Stimulated activated CD8-positive, alpha-beta memory T cell treated with anti-CD3 and anti-CD28 coated beads, Interleukin-4, amount 100 ng/mL, for 48 hours (primary cell): ENCODE results near the gene SLC13A5.
"Not testable (repeated sequence)": the region's sequence is repeated elsewhere in the genome, so short reads cannot be mapped to it uniquely, and the experiment has no call there.

ENCODE experiments used
- DNase-seq: peaks from one replicate; pipeline ENCODE4 v3.0.0-alpha.2; 2020

The SLC13A5 gene

DNA sequence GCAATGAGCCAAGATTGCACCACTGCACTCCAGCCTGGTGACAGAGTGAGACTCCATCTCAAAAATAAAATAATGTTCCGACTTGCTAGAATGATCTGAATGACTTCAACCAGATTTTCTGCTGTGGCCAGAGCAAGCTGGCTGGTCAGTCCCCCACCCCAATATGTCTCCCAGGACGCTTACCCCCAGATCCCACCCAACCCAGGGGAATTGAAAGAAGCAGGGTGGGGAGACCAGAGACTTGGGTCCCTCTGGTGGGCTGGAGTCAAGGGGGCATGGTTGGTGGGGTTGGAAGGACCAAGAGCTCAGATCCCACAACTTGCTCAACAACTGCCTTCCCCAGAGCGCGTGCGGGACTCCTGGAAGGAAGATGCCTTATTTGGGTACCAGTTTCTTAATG, 54.8 kb downstream of the SLC13A5 start:
- not testable (repeated sequence) for DNase-seq

- no peak for DNase-seq
Measured at GRCh38 chr17:6657633-6658287, 55.4 kb downstream of the SLC13A5 start.

GRCh38 chr17:6656797-6657632, 56.2 kb downstream of the SLC13A5 start:
- peak; percentile 57 for DNase-seq

DNA sequence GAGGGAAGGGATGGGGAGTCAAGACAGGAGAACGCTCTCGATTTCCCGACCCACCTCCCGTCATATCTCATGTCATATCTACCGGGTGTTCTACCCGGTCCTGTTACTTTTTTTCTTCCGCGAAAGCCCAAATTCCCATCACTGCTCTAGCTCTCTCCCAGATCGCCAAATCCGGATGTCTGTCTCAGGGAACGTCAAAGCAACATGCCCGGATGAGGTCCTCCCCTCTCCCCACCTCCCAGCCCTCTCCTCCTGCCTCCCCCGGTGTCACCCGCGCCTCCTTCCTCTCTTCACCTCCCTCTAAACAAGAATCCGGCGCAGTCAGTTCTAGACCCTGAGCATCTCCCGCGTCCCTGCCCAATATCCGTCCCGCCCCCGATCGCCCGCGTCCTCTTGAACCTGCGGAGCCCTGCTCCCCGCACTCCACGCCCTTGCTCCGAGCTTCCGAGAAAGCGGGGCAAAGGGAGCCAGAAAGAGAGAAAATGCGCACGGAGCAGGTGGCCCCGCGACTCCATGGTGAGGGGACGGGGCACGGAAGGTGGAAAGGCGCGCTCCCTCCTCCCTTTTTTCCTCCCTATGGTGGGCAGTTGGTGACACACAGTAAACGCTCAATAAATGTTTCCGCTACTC, 57.3 kb downstream of the SLC13A5 start:
- DNase-seq = not testable (repeated sequence)

GRCh38 chr17:6654841-6655731, 58.1 kb downstream of the SLC13A5 start:
- DNase-seq = no peak

DNA sequence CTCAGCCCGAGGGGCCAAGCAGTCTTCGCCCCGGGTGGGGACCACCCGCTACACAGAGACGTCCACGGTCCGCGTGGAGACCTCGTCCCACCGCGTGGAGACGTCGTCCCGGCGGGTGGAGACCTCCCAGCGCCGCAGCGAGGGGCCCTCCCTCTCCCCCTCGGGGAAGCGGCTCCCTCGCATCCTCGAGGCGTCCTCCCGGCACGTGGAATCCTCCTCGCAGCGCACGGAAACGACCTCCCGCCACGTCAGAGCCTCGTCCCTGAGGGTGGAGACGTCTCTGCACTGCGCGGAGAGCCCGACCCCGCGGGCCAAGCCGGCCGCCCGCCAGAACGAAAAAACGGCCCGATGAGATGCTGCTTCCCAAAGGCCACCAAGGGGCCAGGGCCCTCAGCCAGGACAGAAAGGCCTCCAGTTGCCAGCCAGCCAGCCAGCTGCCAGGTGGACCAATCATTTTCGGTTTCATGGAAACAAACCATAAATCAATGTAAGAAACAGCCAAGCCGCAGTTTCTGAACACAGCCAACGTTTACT, 61.2 kb downstream of the SLC13A5 start:
- peak; percentile 55 for DNase-seq

DNA sequence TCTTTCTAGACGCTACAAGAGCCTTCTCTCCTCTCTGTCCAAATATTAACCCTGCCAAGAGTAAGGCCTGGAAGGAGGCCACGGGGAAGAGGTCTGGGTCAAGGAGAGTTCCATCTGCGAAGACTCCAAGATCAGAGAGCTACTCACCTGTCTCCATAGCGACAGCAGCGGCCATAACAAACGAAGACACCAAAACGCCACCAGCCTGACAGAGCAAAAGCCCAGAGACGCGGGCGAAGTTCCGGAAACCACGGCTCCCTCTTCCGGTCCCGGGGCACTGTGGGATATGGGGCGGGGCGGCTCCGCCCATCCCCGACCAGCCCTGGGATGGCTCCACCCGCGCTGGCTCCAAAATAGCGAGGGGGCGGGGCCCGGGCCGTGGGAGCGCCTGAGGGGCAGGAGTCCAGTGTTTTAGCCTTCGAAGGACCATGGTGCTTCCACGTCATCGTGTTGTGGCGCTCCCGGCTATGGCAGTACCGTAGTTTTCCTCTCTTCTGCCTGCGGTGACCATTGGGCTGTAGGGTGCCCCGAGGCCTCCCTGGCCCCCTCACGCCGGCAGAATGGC, 61.7 kb downstream of the SLC13A5 start, which contains the start of the genes C17orf100 and MED31:
Gene C17orf100, plus strand, starts transcription at position 409 of the 565 bp plus-strand sequence. Its CDS starts 152 bp downstream, at position 561.
Gene MED31, minus strand, starts transcription at position 252 of the 565 bp plus-strand sequence. Its CDS starts 77 bp downstream, at position 175.
- DNase-seq = peak; percentile 97

DNA sequence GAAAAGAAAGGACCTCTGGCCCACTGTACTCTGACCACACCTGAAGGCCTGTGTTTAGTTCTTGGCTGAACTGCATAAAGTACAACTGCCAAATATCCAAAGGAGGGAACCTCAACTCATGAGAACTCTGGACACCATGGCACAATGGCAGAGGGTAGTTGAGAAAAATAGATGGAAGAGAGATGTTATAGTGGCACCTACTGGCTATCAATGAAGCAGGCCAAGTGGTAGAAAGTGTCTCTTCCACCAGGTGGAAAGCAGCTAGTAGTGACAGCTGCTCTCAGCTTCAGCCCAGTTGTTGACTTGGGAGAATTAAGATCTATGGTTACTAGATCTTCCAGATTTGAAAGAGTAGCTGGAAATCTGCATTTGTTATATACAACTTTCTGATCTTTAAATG, 65.0 kb downstream of the SLC13A5 start:
- DNase-seq = no peak

- DNase-seq = no peak
Measured at GRCh38 chr17:6643451-6644125, 69.6 kb downstream of the SLC13A5 start.

GRCh38 chr17:6642592-6642991, 70.6 kb downstream of the SLC13A5 start:
- no peak for DNase-seq

- DNase-seq = no peak
Measured at GRCh38 chr17:6641247-6641863, 71.8 kb downstream of the SLC13A5 start.

GRCh38 chr17:6640536-6641246, 72.5 kb downstream of the SLC13A5 start, which contains the start of the genes KIAA0753 and TXNDC17:
Gene KIAA0753, minus strand, starts transcription at chr17:6640711. Its CDS starts 5,608 bp downstream, at chr17:6635103.
Gene TXNDC17, plus strand, starts transcription at chr17:6641060. Its CDS starts 23 bp downstream, at chr17:6641083.
- peak; percentile 97 for DNase-seq

- DNase-seq = peak; percentile 55
Measured at GRCh38 chr17:6639586-6640535, 73.3 kb downstream of the SLC13A5 start.

DNA sequence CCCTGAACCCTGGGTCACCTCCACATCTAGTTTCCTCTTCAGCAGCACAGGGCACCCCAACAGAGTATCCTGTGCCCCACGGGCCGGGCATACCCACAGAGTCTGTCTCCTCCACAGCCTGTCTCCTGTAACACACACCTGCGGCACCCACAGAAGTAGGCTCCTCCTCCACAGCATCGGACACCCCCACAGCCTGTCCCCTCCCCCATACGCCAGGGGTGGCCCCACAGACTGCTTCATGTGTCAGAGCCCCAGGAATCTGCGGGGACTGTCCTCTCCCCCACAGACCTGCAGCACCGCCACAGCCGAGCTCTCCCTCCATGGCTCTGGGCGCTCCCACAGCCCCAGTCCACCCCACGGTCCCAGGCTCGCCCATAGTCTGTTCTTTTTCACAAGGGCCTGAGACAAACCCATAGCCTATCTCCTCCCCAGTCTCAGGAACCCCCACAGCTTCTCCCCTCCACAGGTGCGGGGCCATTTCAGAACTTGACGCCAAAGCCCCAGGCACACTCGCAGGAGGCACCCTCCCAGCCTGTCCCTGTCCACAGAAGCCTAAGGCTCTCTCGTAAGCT, 74.1 kb downstream of the SLC13A5 start:
- DNase-seq = no peak

GRCh38 chr17:6638046-6638908, 74.9 kb downstream of the SLC13A5 start:
- DNase-seq = no peak

GRCh38 chr17:6637458-6637840, 75.7 kb downstream of the SLC13A5 start:
- DNase-seq = no peak
